Esophagus muscularis mucosa (tissue), 4 donors: ENCODE data around the gene TIGD3.

Source experiments
- EP300 ChIP-seq: sonication (generic); formaldehyde crosslinking; IDR thresholded peaks from one replicate; pipeline ENCODE4 v1.6.1; 2017; ENCODE audit warnings: antibody characterized with exemption
- POLR2A ChIP-seq: fragments of 450-650 bp; IDR thresholded peaks from one replicate; pipeline ENCODE4 v1.6.1; 2017; ENCODE audit warnings: antibody characterized with exemption, moderate library complexity, mild to moderate bottlenecking, low read depth
- POLR2AphosphoS5 ChIP-seq, 2 donors: sonication (generic); formaldehyde crosslinking; IDR thresholded peaks; one replicate each; pipeline ENCODE4 v1.6.1; 2017; ENCODE audit warnings: antibody characterized with exemption in 2 of 2
- TF ChIP-seq, protein P1 (sequence below), 3 experiments: fragments of 200-600 bp in 2 of 3; fragments of 450-650 bp in 1 of 3; sonication (generic) in 2 of 3; IDR thresholded peaks; one replicate each; pipeline ENCODE4 v1.5.1; 2017 to 2019; ENCODE audit warnings: antibody characterized with exemption in 3 of 3, mild to moderate bottlenecking in 2 of 3, moderate library complexity in 1 of 3

DNA sequence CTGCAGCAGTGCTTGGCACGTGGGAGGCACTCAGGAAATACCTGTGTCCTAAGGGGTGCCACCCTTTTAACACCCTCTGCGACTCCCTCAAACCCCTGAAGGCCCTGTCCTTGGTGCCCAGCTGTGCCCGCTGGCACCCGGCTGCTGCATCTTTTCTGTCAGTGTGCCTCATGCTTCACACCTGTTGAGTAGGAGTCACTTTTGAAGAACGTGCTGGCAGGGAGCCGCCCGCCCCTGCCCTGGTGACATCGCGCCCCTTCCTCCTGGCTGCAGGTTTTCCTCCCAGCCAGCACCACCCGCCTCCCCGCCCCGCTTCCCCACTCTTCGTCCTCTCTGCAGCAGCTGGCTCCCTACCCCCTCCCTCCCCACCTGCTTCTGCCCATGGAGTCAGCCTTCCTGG, 49.7 kb downstream of the TIGD3 start:
- TF ChIP-seq, protein P1, sequence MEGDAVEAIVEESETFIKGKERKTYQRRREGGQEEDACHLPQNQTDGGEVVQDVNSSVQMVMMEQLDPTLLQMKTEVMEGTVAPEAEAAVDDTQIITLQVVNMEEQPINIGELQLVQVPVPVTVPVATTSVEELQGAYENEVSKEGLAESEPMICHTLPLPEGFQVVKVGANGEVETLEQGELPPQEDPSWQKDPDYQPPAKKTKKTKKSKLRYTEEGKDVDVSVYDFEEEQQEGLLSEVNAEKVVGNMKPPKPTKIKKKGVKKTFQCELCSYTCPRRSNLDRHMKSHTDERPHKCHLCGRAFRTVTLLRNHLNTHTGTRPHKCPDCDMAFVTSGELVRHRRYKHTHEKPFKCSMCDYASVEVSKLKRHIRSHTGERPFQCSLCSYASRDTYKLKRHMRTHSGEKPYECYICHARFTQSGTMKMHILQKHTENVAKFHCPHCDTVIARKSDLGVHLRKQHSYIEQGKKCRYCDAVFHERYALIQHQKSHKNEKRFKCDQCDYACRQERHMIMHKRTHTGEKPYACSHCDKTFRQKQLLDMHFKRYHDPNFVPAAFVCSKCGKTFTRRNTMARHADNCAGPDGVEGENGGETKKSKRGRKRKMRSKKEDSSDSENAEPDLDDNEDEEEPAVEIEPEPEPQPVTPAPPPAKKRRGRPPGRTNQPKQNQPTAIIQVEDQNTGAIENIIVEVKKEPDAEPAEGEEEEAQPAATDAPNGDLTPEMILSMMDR (IDR thresholded peaks at IDR 0.05), result no peak
- no peak for TF ChIP-seq POLR2AphosphoS5 (IDR thresholded peaks at IDR 0.05)
- TF ChIP-seq POLR2A, result no peak
- TF ChIP-seq EP300, result no peak
